CD8-positive, alpha-beta memory T cell (primary cell): ENCODE data around the gene OR56A4. TPM values are rescaled to one million over a fixed set of nuclear protein-coding genes. Genes with fewer than 3 reads are reported as not detected.

Source experiments
- polyA plus RNA-seq: library from polyadenylated mRNA; unstranded; fragments of 300-500 nt; fragmentation: Illumina TruSeq; gene quantifications from one replicate; pipeline ENCODE4 v1.2.3, GENCODE V29; 2021
- total RNA-seq, 2 experiments: library from RNA; stranded (reverse); gene quantifications; one replicate each; pipeline ENCODE4 v1.2.3, GENCODE V29; 2021

Gene OR56A4
- total and polyA plus RNA-seq, 3 experiments from 2014 or later, result not detected

Other genes with a start within 250 kb of the OR56A4 start
- gene OR52N5, start 223.6 kb downstream of the OR56A4 start, total RNA-seq, result not detected
- gene OR52N5, start 223.6 kb downstream of the OR56A4 start, polyA plus RNA-seq, result not detected
- not detected for gene OR52N1, start 215.7 kb downstream of the OR56A4 start, total RNA-seq
- not detected for gene OR52N1, start 215.7 kb downstream of the OR56A4 start, polyA plus RNA-seq
- gene OR52N2, start 198.0 kb downstream of the OR56A4 start, total RNA-seq, result not detected
- not detected for gene OR52N2, start 198.0 kb downstream of the OR56A4 start, polyA plus RNA-seq
- not detected for gene OR52E6, start 165.0 kb downstream of the OR56A4 start, total RNA-seq
- not detected for gene OR52E6, start 165.0 kb downstream of the OR56A4 start, polyA plus RNA-seq
- not detected for gene OR52E8, start 149.3 kb downstream of the OR56A4 start, total RNA-seq
- not detected for gene OR52E8, start 149.3 kb downstream of the OR56A4 start, polyA plus RNA-seq
- gene OR52E4, start 126.3 kb downstream of the OR56A4 start, total RNA-seq, result not detected
- gene OR52E4, start 126.3 kb downstream of the OR56A4 start, polyA plus RNA-seq, result not detected
- not detected for gene OR52E5, start 113.7 kb downstream of the OR56A4 start, total RNA-seq
- gene OR52E5, start 113.7 kb downstream of the OR56A4 start, polyA plus RNA-seq, result not detected
- not detected for gene OR56A3, start 64.7 kb downstream of the OR56A4 start, total RNA-seq
- not detected for gene OR56A3, start 64.7 kb downstream of the OR56A4 start, polyA plus RNA-seq
- not detected for gene OR56A5, start 38.5 kb downstream of the OR56A4 start, total RNA-seq
- not detected for gene OR56A5, start 38.5 kb downstream of the OR56A4 start, polyA plus RNA-seq
- gene OR52L1, start 20.0 kb downstream of the OR56A4 start, total RNA-seq, result not detected
- gene OR52L1, start 20.0 kb downstream of the OR56A4 start, polyA plus RNA-seq, result not detected
- not detected for gene OR56A1, start 23.8 kb upstream of the OR56A4 start, total RNA-seq
- not detected for gene OR56A1, start 23.8 kb upstream of the OR56A4 start, polyA plus RNA-seq
- gene OR56B4, start 100.7 kb upstream of the OR56A4 start, total RNA-seq, result not detected
- not detected for gene OR56B4, start 100.7 kb upstream of the OR56A4 start, polyA plus RNA-seq
- gene OR52B2, start 163.4 kb upstream of the OR56A4 start, total RNA-seq, result not detected
- gene OR52B2, start 163.4 kb upstream of the OR56A4 start, polyA plus RNA-seq, result not detected
- not detected for gene OR52W1, start 192.3 kb upstream of the OR56A4 start, total RNA-seq
- not detected for gene OR52W1, start 192.3 kb upstream of the OR56A4 start, polyA plus RNA-seq
- gene C11orf42, start 198.6 kb upstream of the OR56A4 start, total RNA-seq, result not detected
- gene C11orf42, start 198.6 kb upstream of the OR56A4 start, polyA plus RNA-seq, result not detected
- gene FHIP1B, start 227.7 kb upstream of the OR56A4 start, total RNA-seq, result 10 to 100 TPM; 20.2 to 20.6 TPM
- 16.4 TPM for gene FHIP1B, start 227.7 kb upstream of the OR56A4 start, polyA plus RNA-seq
- gene CNGA4, start 232.1 kb upstream of the OR56A4 start, total RNA-seq, result under 1 TPM in 1 of 2 experiments, not detected in 1; 0.15 TPM
- not detected for gene CNGA4, start 232.1 kb upstream of the OR56A4 start, polyA plus RNA-seq